Rectal smooth muscle tissue (tissue), 1 donor: ENCODE data around the gene CD109.

Source experiments
- H3K27ac ChIP-seq: one replicate; pipeline ENCODE4 v1.7.0; 2013; ENCODE audit warnings: low read depth, low read length, inconsistent platforms
- H3K27me3 ChIP-seq: one replicate; pipeline ENCODE4 v1.7.0; 2013; ENCODE audit warnings: low read length; ENCODE audit not compliant: control insufficient read depth, insufficient read depth
- H3K36me3 ChIP-seq: one replicate; pipeline ENCODE4 v1.7.0; 2013; ENCODE audit warnings: low read length; ENCODE audit not compliant: control insufficient read depth, insufficient read depth
- H3K4me1 ChIP-seq: one replicate; pipeline ENCODE4 v1.7.0; 2013; ENCODE audit warnings: low read length; ENCODE audit not compliant: control insufficient read depth, insufficient read depth
- H3K4me3 ChIP-seq: one replicate; pipeline ENCODE4 v1.7.0; 2013; ENCODE audit warnings: low read length
- H3K9ac ChIP-seq: one replicate; pipeline ENCODE4 v1.7.0; 2013; ENCODE audit warnings: low read length

The CD109 gene

GRCh38 chr6:73858376-73858775 lies 162.4 kb downstream of the CD109 start:
- Histone ChIP-seq H3K36me3 (no peaks in the 10 kb centered on the region), H3K4me1 (peaks cover 4% of the 10 kb centered on the region), H3K27me3 (no peaks in the 10 kb centered on the region), H3K27ac (no peak overlapping the region), H3K4me3 (no peak overlapping the region), H3K9ac (no peak overlapping the region)

- Histone ChIP-seq H3K9ac (no peak overlapping the region), H3K4me3 (no peak overlapping the region), H3K27ac (no peak overlapping the region), H3K36me3 (no peaks in the 10 kb centered on the region), H3K27me3 (no peaks in the 10 kb centered on the region), H3K4me1 (peaks cover 4% of the 10 kb centered on the region)
Measured at GRCh38 chr6:73860303-73860702, 164.3 kb downstream of the CD109 start.

GRCh38 chr6:73866305-73866704 lies 170.3 kb downstream of the CD109 start:
- Histone ChIP-seq H3K9ac (no peak overlapping the region), H3K4me1 (no peaks in the 10 kb centered on the region), H3K4me3 (no peak overlapping the region), H3K27ac (no peak overlapping the region), H3K27me3 (no peaks in the 10 kb centered on the region), H3K36me3 (no peaks in the 10 kb centered on the region)

GRCh38 chr6:73867411-73867810 lies 171.4 kb downstream of the CD109 start:
- no peaks in the 10 kb centered on the region for H3K36me3 ChIP-seq
- no peaks in the 10 kb centered on the region for H3K27me3 ChIP-seq
- no peak overlapping the region for H3K9ac ChIP-seq
- H3K27ac ChIP-seq = no peak overlapping the region
- H3K4me3 ChIP-seq = no peak overlapping the region
- H3K4me1 ChIP-seq = no peaks in the 10 kb centered on the region

GRCh38 chr6:73870907-73871306 lies 174.9 kb downstream of the CD109 start:
- H3K36me3 ChIP-seq = no peaks in the 10 kb centered on the region
- no peak overlapping the region for H3K27ac ChIP-seq
- H3K4me1 ChIP-seq = peaks cover under 1% of the 10 kb centered on the region
- H3K27me3 ChIP-seq = no peaks in the 10 kb centered on the region
- no peak overlapping the region for H3K4me3 ChIP-seq
- H3K9ac ChIP-seq = no peak overlapping the region

- Histone ChIP-seq H3K4me1 (peaks cover 6% of the 10 kb centered on the region), H3K4me3 (no peak overlapping the region), H3K36me3 (no peaks in the 10 kb centered on the region), H3K9ac (no peak overlapping the region), H3K27ac (no peak overlapping the region), H3K27me3 (no peaks in the 10 kb centered on the region)
Measured at GRCh38 chr6:73873081-73873480, 177.1 kb downstream of the CD109 start.
